Stimulated activated CD4-positive, alpha-beta T cell treated with anti-CD3 and anti-CD28 coated beads, TNF-alpha, amount 100 ng/mL, for 1 hour (primary cell): ENCODE data around the gene SPATA6L.
"Not testable (repeated sequence)": the region's sequence is repeated elsewhere in the genome, so short reads cannot be mapped to it uniquely, and the experiment has no call there.

Experiments
- DNase-seq, 3 donors: peaks; one replicate each; pipeline ENCODE4 v3.0.0-alpha.2; 2020; ENCODE audit warnings: low read depth in 3 of 3, low spot score in 1 of 3

SPATA6L gene

GRCh38 chr9:4678679-4679267 is 12.5 kb upstream of the SPATA6L start:
- no peak for DNase-seq

- DNase-seq = no peak
Measured at GRCh38 chr9:4677392-4677791, 11.1 kb upstream of the SPATA6L start.

GRCh38 chr9:4674783-4675182 is 8.5 kb upstream of the SPATA6L start:
- no peak for DNase-seq

GRCh38 chr9:4671737-4672136 is 5.5 kb upstream of the SPATA6L start:
- DNase-seq = no peak

GRCh38 chr9:4670591-4670990 is 4.3 kb upstream of the SPATA6L start:
- no peak for DNase-seq

GRCh38 chr9:4669890-4670289 is 3.6 kb upstream of the SPATA6L start:
- DNase-seq = no peak

GRCh38 chr9:4668604-4669003 is 2.3 kb upstream of the SPATA6L start:
- DNase-seq = no peak

- DNase-seq = no peak
Measured at GRCh38 chr9:4667681-4668080, 1.4 kb upstream of the SPATA6L start.

GRCh38 chr9:4665357-4665756 is 923 bp downstream of the SPATA6L start:
- DNase-seq = no peak

- no peak for DNase-seq
Measured at GRCh38 chr9:4663956-4664355, 2.3 kb downstream of the SPATA6L start.

- DNase-seq = no peak
Measured at GRCh38 chr9:4662989-4663792, 3.1 kb downstream of the SPATA6L start.

- DNase-seq = peak; percentile 42 to 53 (median 48)
Measured at GRCh38 chr9:4662108-4662988, 3.9 kb downstream of the SPATA6L start, which contains the start of gene PLPP6. PLPP6 (plus strand) TSS chr9:4662294; CDS start chr9:4662376, 82 bp downstream.

- DNase-seq = no peak
Measured at GRCh38 chr9:4661611-4662010, 4.7 kb downstream of the SPATA6L start.

GRCh38 chr9:4661165-4661564 is 5.1 kb downstream of the SPATA6L start:
- no peak for DNase-seq

GRCh38 chr9:4660665-4661064 is 5.6 kb downstream of the SPATA6L start:
- not testable (repeated sequence) for DNase-seq

- DNase-seq = no peak
Measured at GRCh38 chr9:4657426-4658159, 8.7 kb downstream of the SPATA6L start.

GRCh38 chr9:4656621-4657020 is 9.7 kb downstream of the SPATA6L start:
- no peak for DNase-seq

- DNase-seq = not testable (repeated sequence)
Measured at GRCh38 chr9:4656196-4656595, 10.1 kb downstream of the SPATA6L start.

- DNase-seq = no peak
Measured at GRCh38 chr9:4654538-4654937, 11.7 kb downstream of the SPATA6L start.

GRCh38 chr9:4654084-4654483 is 12.2 kb downstream of the SPATA6L start:
- no peak for DNase-seq

- DNase-seq = no peak
Measured at GRCh38 chr9:4642351-4642750, 23.9 kb downstream of the SPATA6L start.
